HEK293T (cell line): ENCODE measurements around the gene CHRNG.
"Not testable (repeated sequence)": the region's sequence is repeated elsewhere in the genome, so short reads cannot be mapped to it uniquely, and the experiment has no call there.

Experiments used
- CTCF ChIA-PET: fragments of 350-600 bp; formaldehyde crosslinking; extraction: SDS; loops from one replicate; lab custom pipeline; 2021; ENCODE audit warnings: antibody characterized with exemption, inconsistent platforms; lab: Yijun Ruan, JAX
- POLR2A ChIA-PET: fragments of 350-600 bp; formaldehyde crosslinking; extraction: SDS; loops from one replicate; lab custom pipeline; 2020; ENCODE audit warnings: antibody characterized with exemption, inconsistent platforms; lab: Yijun Ruan, JAX
- DNase-seq: peaks from one replicate; pipeline ENCODE4 v3.0.0; 2012; ENCODE audit warnings: mixed read lengths; ENCODE audit errors: extremely low spot score
- ARNT ChIP-seq: fragments of 450-650 bp; IDR thresholded peaks from 2 replicates; pipeline ENCODE4 v1.6.1; 2017; ENCODE audit warnings: mild to moderate bottlenecking
- BHLHE40 ChIP-seq: fragments of 450-650 bp; IDR thresholded peaks from 2 replicates; pipeline ENCODE4 v1.6.1; 2016; ENCODE audit warnings: mild to moderate bottlenecking, moderate library complexity, borderline replicate concordance
- CTBP1 ChIP-seq: fragments of 450-650 bp; IDR thresholded peaks from 2 replicates; pipeline ENCODE4 v1.6.1; 2016; ENCODE audit warnings: borderline replicate concordance
- ELF4 ChIP-seq: fragments of 450-650 bp; IDR thresholded peaks from 2 replicates; pipeline ENCODE4 v1.6.1; 2017; ENCODE audit warnings: antibody characterized with exemption
- FOXA1 ChIP-seq: fragments of 450-650 bp; IDR thresholded peaks from 2 replicates; pipeline ENCODE4 v1.6.1; 2016; ENCODE audit warnings: mild to moderate bottlenecking
- FOXK2 ChIP-seq: fragments of 450-650 bp; IDR thresholded peaks from 2 replicates; pipeline ENCODE4 v1.6.1; 2016; ENCODE audit warnings: mild to moderate bottlenecking
- FOXM1 ChIP-seq: fragments of 450-650 bp; IDR thresholded peaks from 2 replicates; pipeline ENCODE4 v1.6.1; 2017; ENCODE audit warnings: mild to moderate bottlenecking, borderline replicate concordance
- HDGF ChIP-seq: fragments of 450-650 bp; IDR thresholded peaks from 2 replicates; pipeline ENCODE4 v1.6.1; 2017; ENCODE audit warnings: antibody characterized with exemption, borderline replicate concordance
- L3MBTL2 ChIP-seq: fragments of 450-650 bp; conservative IDR thresholded peaks from 2 replicates; pipeline ENCODE4 v1.6.1; 2016; ENCODE audit warnings: mild to moderate bottlenecking
- LEF1 ChIP-seq: fragments of 450-650 bp; IDR thresholded peaks from 2 replicates; pipeline ENCODE4 v1.6.1; 2017; ENCODE audit warnings: mild to moderate bottlenecking, borderline replicate concordance
- NFRKB ChIP-seq: fragments of 450-650 bp; IDR thresholded peaks from 2 replicates; pipeline ENCODE4 v1.6.1; 2016; ENCODE audit warnings: mild to moderate bottlenecking, moderate library complexity
- SP1 ChIP-seq: fragments of 450-650 bp; IDR thresholded peaks from 2 replicates; pipeline ENCODE4 v1.6.1; 2017
- SUZ12 ChIP-seq: fragments of 450-650 bp; IDR thresholded peaks from 2 replicates; pipeline ENCODE4 v1.6.1; 2016; ENCODE audit warnings: mild to moderate bottlenecking
- TARDBP ChIP-seq: fragments of 450-650 bp; IDR thresholded peaks from 2 replicates; pipeline ENCODE4 v1.6.1; 2016
- ZNF384 ChIP-seq: fragments of 450-650 bp; IDR thresholded peaks from 2 replicates; pipeline ENCODE4 v1.6.1; 2016
- TF ChIP-seq, protein P1 (sequence below): fragments of 450-650 bp; IDR thresholded peaks from 2 replicates; pipeline ENCODE4 v1.6.1; 2016

The CHRNG gene

DNA sequence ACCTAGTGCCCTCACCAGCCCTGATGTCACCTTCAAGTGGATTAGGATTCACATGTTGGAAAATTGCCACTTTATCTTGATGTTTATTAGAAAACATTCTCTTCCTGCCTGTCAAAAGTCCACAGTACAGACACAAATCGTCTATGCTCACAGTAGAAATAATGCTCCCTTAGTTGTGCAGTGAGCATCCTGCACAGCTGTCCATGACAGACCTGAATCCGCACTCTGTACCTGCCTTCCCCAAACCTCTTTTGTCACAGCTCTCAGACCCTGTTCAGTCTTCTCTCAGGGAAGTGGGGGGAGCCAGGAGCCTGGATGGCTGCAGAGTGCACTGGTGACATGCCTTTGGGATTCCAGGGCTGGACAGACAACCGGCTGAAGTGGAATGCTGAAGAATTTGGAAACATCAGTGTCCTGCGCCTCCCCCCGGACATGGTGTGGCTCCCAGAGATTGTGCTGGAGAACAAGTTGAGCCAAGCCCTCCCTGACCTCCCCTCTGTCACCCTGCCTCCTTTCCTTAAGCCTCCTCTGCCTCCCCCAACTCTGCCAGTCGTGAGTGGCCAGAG is 11.5 kb upstream of the CHRNG start:
- POLR2A ChIA-PET = no interaction called here
- DNase-seq = no peak
- TF ChIP-seq, protein P1, sequence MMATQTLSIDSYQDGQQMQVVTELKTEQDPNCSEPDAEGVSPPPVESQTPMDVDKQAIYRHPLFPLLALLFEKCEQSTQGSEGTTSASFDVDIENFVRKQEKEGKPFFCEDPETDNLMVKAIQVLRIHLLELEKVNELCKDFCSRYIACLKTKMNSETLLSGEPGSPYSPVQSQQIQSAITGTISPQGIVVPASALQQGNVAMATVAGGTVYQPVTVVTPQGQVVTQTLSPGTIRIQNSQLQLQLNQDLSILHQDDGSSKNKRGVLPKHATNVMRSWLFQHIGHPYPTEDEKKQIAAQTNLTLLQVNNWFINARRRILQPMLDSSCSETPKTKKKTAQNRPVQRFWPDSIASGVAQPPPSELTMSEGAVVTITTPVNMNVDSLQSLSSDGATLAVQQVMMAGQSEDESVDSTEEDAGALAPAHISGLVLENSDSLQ = no peak
- CTCF ChIA-PET = interaction anchor here (0.6 kb wide), 1 partner anchor 199 kb away, joined by 3 read pairs; no protein-coding TSS in a partner anchor

DNA sequence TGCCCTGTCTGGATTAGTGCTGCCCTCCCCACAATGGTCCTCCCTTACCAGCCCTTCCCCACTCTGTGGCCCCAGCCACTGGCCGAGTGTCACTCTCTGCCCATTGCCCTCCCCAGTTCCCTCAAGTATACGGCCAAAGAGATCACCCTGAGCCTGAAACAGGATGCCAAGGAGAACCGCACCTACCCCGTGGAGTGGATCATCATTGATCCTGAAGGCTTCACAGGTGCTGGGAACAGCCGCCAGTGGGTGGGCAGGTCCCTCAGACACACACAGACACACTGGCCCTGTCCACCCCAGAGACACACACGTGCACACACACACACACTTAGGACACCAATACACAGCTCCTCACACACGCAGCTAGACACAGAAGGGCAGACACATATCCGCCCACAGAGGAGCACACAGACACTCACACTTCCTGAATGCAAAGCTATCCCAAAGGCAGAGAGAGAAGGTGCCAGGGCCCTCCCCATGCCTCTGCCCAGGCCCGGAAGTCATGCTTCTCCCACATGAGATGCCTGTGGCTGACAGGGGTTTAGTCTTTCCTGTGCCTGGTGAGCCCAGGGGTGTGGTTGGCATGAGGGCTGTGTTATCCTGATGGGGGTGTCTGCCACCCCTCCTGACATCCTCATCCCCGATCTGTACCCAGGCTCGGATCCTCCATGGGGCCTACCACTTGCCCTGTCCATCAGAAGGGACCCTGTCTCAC is 10.6 kb upstream of the CHRNG start:
- ChIA-PET POLR2A (no interaction called here), CTCF (no interaction called here)
- TF ChIP-seq SUZ12 = no peak
- TF ChIP-seq, protein P1 = no peak
- TF ChIP-seq TARDBP = no peak
- no peak for TF ChIP-seq L3MBTL2
- no peak for TF ChIP-seq NFRKB
- TF ChIP-seq BHLHE40 = no peak
- TF ChIP-seq FOXA1 = no peak
- TF ChIP-seq SP1 = no peak
- TF ChIP-seq FOXK2 = no peak
- TF ChIP-seq LEF1 = no peak
- no peak for TF ChIP-seq FOXM1
- TF ChIP-seq ZNF384 = no peak
- TF ChIP-seq ARNT = no peak
- TF ChIP-seq CTBP1 = no peak
- TF ChIP-seq HDGF = no peak
- no peak for TF ChIP-seq ELF4
- DNase-seq = no peak

DNA sequence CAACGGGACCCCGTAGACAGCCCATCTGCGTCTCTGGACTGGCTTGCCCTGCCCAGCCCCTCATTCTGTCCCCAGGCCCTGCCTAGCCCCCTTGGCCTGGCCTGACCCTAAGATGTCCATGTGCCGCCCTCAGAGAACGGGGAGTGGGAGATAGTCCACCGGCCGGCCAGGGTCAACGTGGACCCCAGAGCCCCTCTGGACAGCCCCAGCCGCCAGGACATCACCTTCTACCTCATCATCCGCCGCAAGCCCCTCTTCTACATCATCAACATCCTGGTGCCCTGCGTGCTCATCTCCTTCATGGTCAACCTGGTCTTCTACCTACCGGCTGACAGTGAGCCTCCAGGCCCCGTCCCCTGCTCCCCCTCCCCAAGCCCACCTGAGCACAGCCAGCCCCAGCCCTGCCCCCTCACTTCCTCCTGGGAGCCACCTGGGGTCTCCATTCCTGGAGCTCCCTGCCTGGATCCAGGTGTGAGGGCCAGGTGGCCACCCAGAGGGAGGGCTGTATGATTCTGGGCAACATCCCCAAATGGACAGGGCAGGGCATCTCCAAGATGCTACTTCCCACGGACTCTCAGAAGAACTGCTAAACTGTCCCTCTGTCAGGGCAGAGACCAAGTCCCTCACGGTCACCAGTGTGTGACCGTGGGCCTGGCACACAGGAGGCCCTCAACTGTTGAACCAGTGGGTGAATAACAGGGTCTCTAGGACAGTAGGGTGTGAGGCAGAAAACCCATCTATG is 9.5 kb upstream of the CHRNG start:
- CTCF ChIA-PET = no interaction called here
- TF ChIP-seq HDGF = no peak
- TF ChIP-seq BHLHE40 = no peak
- TF ChIP-seq LEF1 = no peak
- TF ChIP-seq FOXK2 = no peak
- TF ChIP-seq ARNT = no peak
- no peak for DNase-seq
- POLR2A ChIA-PET = no interaction called here

DNA sequence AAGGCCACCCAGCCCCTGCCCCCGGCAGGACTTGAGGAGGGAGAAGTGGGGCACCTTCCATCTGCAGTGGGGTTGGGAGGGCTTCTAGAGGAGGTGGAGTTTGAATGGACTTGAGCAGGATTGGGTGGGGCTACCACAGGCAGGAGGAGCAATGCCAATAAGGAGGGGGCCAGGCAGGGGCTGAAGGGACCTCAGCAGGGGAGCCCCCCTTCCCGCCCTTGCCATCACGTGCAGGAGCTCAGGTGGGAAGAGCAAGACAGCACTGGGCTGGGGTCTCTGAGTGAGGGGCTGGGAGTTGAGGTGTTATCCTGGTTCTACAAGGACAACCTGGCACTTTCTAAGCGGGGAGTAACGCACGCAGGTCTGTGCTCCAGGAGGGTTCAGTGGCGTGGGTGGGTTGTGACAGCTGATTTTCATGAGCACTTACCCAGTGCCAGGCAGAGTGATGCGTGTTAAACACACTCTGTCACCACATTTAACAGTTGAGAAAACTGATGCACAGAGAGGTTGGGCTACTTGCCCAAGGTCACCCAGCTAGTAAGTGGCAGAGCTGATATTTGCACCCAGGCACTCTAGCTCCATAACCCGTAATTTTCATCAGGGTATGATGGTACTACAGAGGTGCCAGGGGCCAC is 8.7 kb upstream of the CHRNG start:
- POLR2A ChIA-PET = interaction anchor here (1.0 kb wide), 1 partner anchor 20 kb away, joined by 3 read pairs; the partner anchor contains the start of gene EIF4E2

DNA sequence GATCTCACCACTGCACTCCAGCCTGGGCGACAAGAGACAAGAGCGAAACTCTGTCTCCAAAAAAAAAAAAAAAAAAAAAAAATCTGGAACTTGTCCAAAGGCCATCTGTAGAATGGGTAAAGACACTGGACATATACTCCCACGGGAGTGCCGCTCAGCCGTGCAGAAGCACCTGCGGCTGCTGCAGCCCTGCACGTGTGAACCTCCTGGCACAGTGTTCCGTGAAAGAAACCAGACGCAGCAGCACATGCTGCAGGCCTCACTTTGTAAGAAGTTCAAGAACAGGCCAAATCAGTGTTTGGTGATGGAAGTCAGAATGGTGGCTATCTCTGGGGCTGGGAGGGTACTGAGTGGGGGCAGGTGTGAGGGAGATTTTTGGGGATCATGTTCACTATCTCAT is 7.1 kb upstream of the CHRNG start:
- CTCF ChIA-PET = interaction anchor here (1.2 kb wide), 1 partner anchor 9 kb away, joined by 3 read pairs; no protein-coding TSS in a partner anchor
- no peak for DNase-seq
- TF ChIP-seq FOXK2 (no peak), HDGF (no peak), SP1 (no peak), FOXM1 (no peak), TARDBP (no peak), BHLHE40 (no peak), NFRKB (no peak), ARNT (no peak), ZNF384 (no peak), CTBP1 (no peak), SUZ12 (no peak), LEF1 (no peak), L3MBTL2 (no peak), FOXA1 (no peak), ELF4 (no peak)
- TF ChIP-seq, protein P1 = no peak
- POLR2A ChIA-PET = no interaction called here

More for the DNA sequence above, 8.7 kb upstream of the CHRNG start:
- no peak for DNase-seq
- CTCF ChIA-PET = no interaction called here
- no peak for TF ChIP-seq LEF1
- no peak for TF ChIP-seq SUZ12
- TF ChIP-seq BHLHE40 = no peak
- no peak for TF ChIP-seq HDGF
- TF ChIP-seq FOXM1 = no peak
- TF ChIP-seq, protein P1 = no peak
- TF ChIP-seq L3MBTL2 = no peak
- no peak for TF ChIP-seq ZNF384
- no peak for TF ChIP-seq ELF4
- TF ChIP-seq FOXA1 = no peak
- TF ChIP-seq SP1 = no peak
- TF ChIP-seq CTBP1 = no peak
- no peak for TF ChIP-seq ARNT
- no peak for TF ChIP-seq TARDBP
- TF ChIP-seq NFRKB = no peak
- TF ChIP-seq FOXK2 = no peak

DNA sequence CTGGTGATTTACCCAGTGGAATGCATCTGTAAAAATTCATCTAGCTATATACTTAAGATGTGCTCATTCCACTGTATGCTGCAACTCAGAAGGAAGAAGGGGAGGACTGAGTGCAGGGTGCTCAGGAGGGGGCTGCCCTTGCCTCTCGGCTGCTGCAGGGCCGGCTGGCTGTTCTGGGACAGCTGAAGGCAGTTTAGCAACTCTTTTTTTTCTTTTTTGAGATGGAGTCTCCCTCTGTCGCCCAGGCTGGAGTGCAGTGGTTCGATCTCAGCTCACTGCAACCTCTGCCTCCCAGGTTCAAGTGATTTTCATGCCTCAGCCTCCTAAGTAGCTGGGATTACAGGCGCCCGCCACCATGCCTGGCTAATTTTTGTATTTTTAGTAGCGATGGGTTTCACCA is 6.7 kb upstream of the CHRNG start:
- DNase-seq, POLR2A ChIA-PET: not testable (repeated sequence)
- CTCF ChIA-PET = interaction anchor here (0.6 to 1.2 kb wide), 2 partner anchors 9 to 183 kb away, joined by 3 read pairs; no protein-coding TSS in a partner anchor
